ENCODE data around the gene HTATSF1.

HTATSF1 gene

GRCh38 chrX:136538811-136539210 is 41.4 kb downstream of the HTATSF1 start:
- no peak for DNase-seq (ENCODE audit: low spot score)
- ChIA-PET POLR2A (ENCODE audit: low non-redundant PET) (no interaction called here), CTCF (no interaction called here)
- TF ChIP-seq CTCF (conservative IDR thresholded peaks at IDR 0.05; ENCODE audit: low read depth): no peak
- H3K27ac ChIP-seq: no peak overlapping the region

- no peak for TF ChIP-seq CTCF (conservative IDR thresholded peaks at IDR 0.05; ENCODE audit: low read depth)
- ChIA-PET POLR2A (ENCODE audit: low non-redundant PET) (no interaction called here), CTCF (no interaction called here)
- no peak overlapping the region for H3K27ac ChIP-seq
- no peak for DNase-seq (ENCODE audit: low spot score)
These were observed 42.8 kb downstream of the HTATSF1 start for GRCh38 chrX:136540226-136540625.

GRCh38 chrX:136541294-136541693 is 43.9 kb downstream of the HTATSF1 start:
- ChIA-PET POLR2A (ENCODE audit: low non-redundant PET) (no interaction called here), CTCF (interaction anchor here (0.5 kb wide), 1 partner anchor 109 kb away, joined by 3 read pairs; no protein-coding TSS in a partner anchor)
- no peak overlapping the region for H3K27ac ChIP-seq
- no peak for TF ChIP-seq CTCF (conservative IDR thresholded peaks at IDR 0.05; ENCODE audit: low read depth)
- DNase-seq (ENCODE audit: low spot score): no peak

- POLR2A ChIA-PET (ENCODE audit: low non-redundant PET): no interaction called here
- no peak for DNase-seq (ENCODE audit: low spot score)
- TF ChIP-seq CTCF (conservative IDR thresholded peaks at IDR 0.05; ENCODE audit: low read depth): no peak
- no peak overlapping the region for H3K27ac ChIP-seq
- CTCF ChIA-PET: no interaction called here
These were observed 44.9 kb downstream of the HTATSF1 start for GRCh38 chrX:136542281-136542680.

GRCh38 chrX:136546371-136546781 is 49.0 kb downstream of the HTATSF1 start:
- DNase-seq (ENCODE audit: low spot score): no peak
- no peak for TF ChIP-seq CTCF (conservative IDR thresholded peaks at IDR 0.05; ENCODE audit: low read depth)
- ChIA-PET POLR2A (ENCODE audit: low non-redundant PET) (no interaction called here), CTCF (no interaction called here)
- no peak overlapping the region for H3K27ac ChIP-seq

- ChIA-PET POLR2A (ENCODE audit: low non-redundant PET) (no interaction called here), CTCF (interaction anchor here (0.6 kb wide), 1 partner anchor 338 kb away, joined by 5 read pairs; no protein-coding TSS in a partner anchor)
- no peak for DNase-seq (ENCODE audit: low spot score)
- no peak overlapping the region for H3K27ac ChIP-seq
- TF ChIP-seq CTCF (conservative IDR thresholded peaks at IDR 0.05; ENCODE audit: low read depth): no peak
These were observed 51.8 kb downstream of the HTATSF1 start for GRCh38 chrX:136549226-136549625.

- no peak for DNase-seq (ENCODE audit: low spot score)
- H3K27ac ChIP-seq: no peak overlapping the region
- ChIA-PET POLR2A (ENCODE audit: low non-redundant PET) (no interaction called here), CTCF (no interaction called here)
- no peak for TF ChIP-seq CTCF (conservative IDR thresholded peaks at IDR 0.05; ENCODE audit: low read depth)
These were observed 54.0 kb downstream of the HTATSF1 start for GRCh38 chrX:136551410-136551809.

Data from RWPE1 (cell line).